ENCODE results near the gene PCBP3. TPM values are rescaled to one million over a fixed set of nuclear protein-coding genes. Genes with fewer than 3 reads are reported as not detected.

PCBP3 gene
- not detected for total RNA-seq (2021; fragmentation: NEBNext Ultra II Directional; extraction: Animal tissue kit (Norgen Biotek cat#: 25700))
- long read RNA-seq, result 0 reads

- peaks cover 5% of the 10 kb centered on the region; the same call in 1 of the 2 replicates for H3K4me1 Mint-ChIP-seq (ENCODE audit: low read depth)
- DNase-seq, result peak; percentile 51
- TF ChIP-seq CTCF (IDR thresholded peaks at IDR 0.05), result no peak
- no peaks in the 10 kb centered on the region for H3K36me3 Mint-ChIP-seq (ENCODE audit: low read depth)
- peaks cover 40% of the 10 kb centered on the region for H3K27me3 Mint-ChIP-seq (ENCODE audit: insufficient read depth)
- peak within 1 kb of the TSS; percentile 53 for H3K4me3 Mint-ChIP-seq
- no peak within 1 kb of the TSS for H3K27ac Mint-ChIP-seq
- peaks cover 4% of the 10 kb centered on the region; the same call in 1 of the 2 replicates for H3K9me3 Mint-ChIP-seq
Observed at GRCh38 chr21:45643021-45643980, at the start of gene PCBP3. TSS of gene PCBP3 (plus strand) at chr21:45643725. CDS start at chr21:45850086, 206,361 bp downstream.

- TF ChIP-seq CTCF (IDR thresholded peaks at IDR 0.05), result no peak
- no peak overlapping the region for H3K4me3 Mint-ChIP-seq
- no peak for DNase-seq
- no peak overlapping the region for H3K27ac Mint-ChIP-seq
- H3K9me3 Mint-ChIP-seq, result no peaks in the 10 kb centered on the region
- peaks cover 4% of the 10 kb centered on the region; the same call in 1 of the 2 replicates for H3K4me1 Mint-ChIP-seq (ENCODE audit: low read depth)
- no peaks in the 10 kb centered on the region for H3K36me3 Mint-ChIP-seq (ENCODE audit: low read depth)
- peaks cover 16% of the 10 kb centered on the region for H3K27me3 Mint-ChIP-seq (ENCODE audit: insufficient read depth)
Observed at GRCh38 chr21:45594721-45595489, 48.6 kb upstream of the PCBP3 start.

- Mint-ChIP-seq H3K27me3 (ENCODE audit: insufficient read depth) (peaks cover 22% of the 10 kb centered on the region), H3K27ac (no peak overlapping the region), H3K4me3 (no peak overlapping the region), H3K36me3 (ENCODE audit: low read depth) (no peaks in the 10 kb centered on the region), H3K4me1 (ENCODE audit: low read depth) (peaks cover 4% of the 10 kb centered on the region; the same call in 1 of the 2 replicates), H3K9me3 (peaks cover 8% of the 10 kb centered on the region; the same call in 1 of the 2 replicates)
- DNase-seq, result no peak
- no peak for TF ChIP-seq CTCF (IDR thresholded peaks at IDR 0.05)
Observed at GRCh38 chr21:45595574-45596295, 47.8 kb upstream of the PCBP3 start.

GRCh38 chr21:45596704-45597318, 46.7 kb upstream of the PCBP3 start:
- no peaks in the 10 kb centered on the region for H3K36me3 Mint-ChIP-seq (ENCODE audit: low read depth)
- H3K4me3 Mint-ChIP-seq, result no peak overlapping the region
- H3K27me3 Mint-ChIP-seq (ENCODE audit: insufficient read depth), result peaks cover 26% of the 10 kb centered on the region
- H3K4me1 Mint-ChIP-seq (ENCODE audit: low read depth), result peaks cover 4% of the 10 kb centered on the region; the same call in 1 of the 2 replicates
- DNase-seq, result no peak
- peaks cover 12% of the 10 kb centered on the region; the same call in 1 of the 2 replicates for H3K9me3 Mint-ChIP-seq
- TF ChIP-seq CTCF (IDR thresholded peaks at IDR 0.05), result peak; percentile 87
- H3K27ac Mint-ChIP-seq, result no peak overlapping the region

Data from HFFc6 (cell line).